ENCODE results near the gene ACSL3.

The ACSL3 gene

GRCh38 chr2:222926915-222927314 lies 66.1 kb downstream of the ACSL3 start:
- Histone ChIP-seq H3K4me3 (ENCODE audit: low read length in 2 of 2) (no peak overlapping the region), H2BK5ac (ENCODE audit: low read length) (no peak overlapping the region), H3K14ac (ENCODE audit: low read length) (no peak overlapping the region), H2BK120ac (ENCODE audit: low read depth, low read length) (no peak overlapping the region), H3K9ac (ENCODE audit: low read depth, low read length, poor library complexity) (no peak overlapping the region), H2BK15ac (ENCODE audit: low read length) (no peak overlapping the region), H2AK5ac (ENCODE audit: low read depth, low read length) (no peak overlapping the region), H2BK12ac (ENCODE audit: low read length) (no peak overlapping the region), H3K36me3 (replicated peaks in 1 of 2; ENCODE audit: control insufficient read depth in 2 of 2, insufficient read depth in 2 of 2, low read length in 2 of 2) (peaks cover 22 to 95% of the 10 kb centered on the region in 2 donors), H3K4ac (ENCODE audit: low read length) (no peak overlapping the region), H3K27me3 (ENCODE audit: control insufficient read depth in 3 of 3, insufficient read depth in 3 of 3, low read depth in 1 of 3, low read length in 3 of 3) (no peaks in the 10 kb centered on the region), H3K4me1 (ENCODE audit: control insufficient read depth in 2 of 2, insufficient read depth in 1 of 2, low read depth in 1 of 2, low read length in 2 of 2) (no peaks in the 10 kb centered on the region), H3K27ac (replicated peaks; ENCODE audit: low read length) (no peak overlapping the region), H3K4me2 (ENCODE audit: insufficient read depth, low read length, poor library complexity, severe bottlenecking) (no peak overlapping the region), H4K8ac (ENCODE audit: low read depth, low read length) (no peak overlapping the region), H2AFZ (ENCODE audit: low read length) (no peak overlapping the region), H3K79me1 (ENCODE audit: low read depth, low read length) (peaks cover 3% of the 10 kb centered on the region), H4K91ac (ENCODE audit: low read depth, low read length, poor library complexity) (no peak overlapping the region), H3K9me3 (replicated peaks in 1 of 2; ENCODE audit: control insufficient read depth in 2 of 2, insufficient read depth in 1 of 2, low read depth in 1 of 2, low read length in 2 of 2) (peaks cover 0 to 3% of the 10 kb centered on the region in 2 donors), H3K18ac (ENCODE audit: low read length) (no peak overlapping the region), H3K23ac (ENCODE audit: low read depth, low read length, poor library complexity) (no peak overlapping the region)
- no CpG with 5 or more reads among the region's 9 CpGs for WGBS, 2 donors (ENCODE audit: extremely low coverage in 2 of 2, insufficient read length in 2 of 2, insufficient replicate concordance in 1 of 2)
- DNase-seq (ENCODE audit: low spot score): no peak

GRCh38 chr2:222927600-222927999 lies 66.8 kb downstream of the ACSL3 start:
- H2BK120ac ChIP-seq (ENCODE audit: low read depth, low read length): no peak overlapping the region
- H2BK12ac ChIP-seq (ENCODE audit: low read length): no peak overlapping the region
- H2AFZ ChIP-seq (ENCODE audit: low read length): no peak overlapping the region
- no peak overlapping the region for H3K4me3 ChIP-seq (ENCODE audit: low read length in 2 of 2)
- no peak overlapping the region for H4K8ac ChIP-seq (ENCODE audit: low read depth, low read length)
- H3K14ac ChIP-seq (ENCODE audit: low read length): no peak overlapping the region
- peaks cover 3% of the 10 kb centered on the region for H3K79me1 ChIP-seq (ENCODE audit: low read depth, low read length)
- H3K36me3 ChIP-seq (replicated peaks in 1 of 2; ENCODE audit: control insufficient read depth in 2 of 2, insufficient read depth in 2 of 2, low read length in 2 of 2): peaks cover 20 to 92% of the 10 kb centered on the region in 2 donors
- no peak overlapping the region for H2AK5ac ChIP-seq (ENCODE audit: low read depth, low read length)
- no peak overlapping the region for H4K91ac ChIP-seq (ENCODE audit: low read depth, low read length, poor library complexity)
- H3K4me1 ChIP-seq (ENCODE audit: control insufficient read depth in 2 of 2, insufficient read depth in 1 of 2, low read depth in 1 of 2, low read length in 2 of 2): no peaks in the 10 kb centered on the region
- no CpG with 5 or more reads among the region's 5 CpGs for WGBS, 2 donors (ENCODE audit: extremely low coverage in 2 of 2, insufficient read length in 2 of 2, insufficient replicate concordance in 1 of 2)
- no peak overlapping the region for H3K18ac ChIP-seq (ENCODE audit: low read length)
- no peak overlapping the region for H3K9ac ChIP-seq (ENCODE audit: low read depth, low read length, poor library complexity)
- no peaks in the 10 kb centered on the region for H3K27me3 ChIP-seq (ENCODE audit: control insufficient read depth in 3 of 3, insufficient read depth in 3 of 3, low read depth in 1 of 3, low read length in 3 of 3)
- no peak overlapping the region for H3K4me2 ChIP-seq (ENCODE audit: insufficient read depth, low read length, poor library complexity, severe bottlenecking)
- no peak for DNase-seq (ENCODE audit: low spot score)
- H2BK5ac ChIP-seq (ENCODE audit: low read length): no peak overlapping the region
- no peak overlapping the region for H2BK15ac ChIP-seq (ENCODE audit: low read length)
- H3K4ac ChIP-seq (ENCODE audit: low read length): no peak overlapping the region
- H3K23ac ChIP-seq (ENCODE audit: low read depth, low read length, poor library complexity): no peak overlapping the region
- H3K27ac ChIP-seq (replicated peaks; ENCODE audit: low read length): no peak overlapping the region
- H3K9me3 ChIP-seq (replicated peaks in 1 of 2; ENCODE audit: control insufficient read depth in 2 of 2, insufficient read depth in 1 of 2, low read depth in 1 of 2, low read length in 2 of 2): peaks cover 0 to 3% of the 10 kb centered on the region in 2 donors

GRCh38 chr2:222928335-222928734 lies 67.5 kb downstream of the ACSL3 start:
- Histone ChIP-seq H2BK5ac (ENCODE audit: low read length) (no peak overlapping the region), H3K27me3 (ENCODE audit: control insufficient read depth in 3 of 3, insufficient read depth in 3 of 3, low read depth in 1 of 3, low read length in 3 of 3) (no peaks in the 10 kb centered on the region), H3K4ac (ENCODE audit: low read length) (no peak overlapping the region), H3K14ac (ENCODE audit: low read length) (no peak overlapping the region), H3K27ac (replicated peaks; ENCODE audit: low read length) (no peak overlapping the region), H3K23ac (ENCODE audit: low read depth, low read length, poor library complexity) (no peak overlapping the region), H2BK12ac (ENCODE audit: low read length) (no peak overlapping the region), H2BK120ac (ENCODE audit: low read depth, low read length) (no peak overlapping the region), H3K18ac (ENCODE audit: low read length) (no peak overlapping the region), H3K36me3 (replicated peaks in 1 of 2; ENCODE audit: control insufficient read depth in 2 of 2, insufficient read depth in 2 of 2, low read length in 2 of 2) (peaks cover 21 to 91% of the 10 kb centered on the region in 2 donors), H3K79me1 (ENCODE audit: low read depth, low read length) (peaks cover 3% of the 10 kb centered on the region), H3K4me1 (ENCODE audit: control insufficient read depth in 2 of 2, insufficient read depth in 1 of 2, low read depth in 1 of 2, low read length in 2 of 2) (no peaks in the 10 kb centered on the region), H4K8ac (ENCODE audit: low read depth, low read length) (no peak overlapping the region), H2AFZ (ENCODE audit: low read length) (no peak overlapping the region), H3K4me3 (ENCODE audit: low read length in 2 of 2) (no peak overlapping the region), H2BK15ac (ENCODE audit: low read length) (no peak overlapping the region), H3K9me3 (replicated peaks in 1 of 2; ENCODE audit: control insufficient read depth in 2 of 2, insufficient read depth in 1 of 2, low read depth in 1 of 2, low read length in 2 of 2) (peaks cover 0 to 3% of the 10 kb centered on the region in 2 donors), H2AK5ac (ENCODE audit: low read depth, low read length) (no peak overlapping the region), H4K91ac (ENCODE audit: low read depth, low read length, poor library complexity) (no peak overlapping the region), H3K4me2 (ENCODE audit: insufficient read depth, low read length, poor library complexity, severe bottlenecking) (no peak overlapping the region), H3K9ac (ENCODE audit: low read depth, low read length, poor library complexity) (no peak overlapping the region)
- no CpG with 5 or more reads among the region's 6 CpGs for WGBS, 2 donors (ENCODE audit: extremely low coverage in 2 of 2, insufficient read length in 2 of 2, insufficient replicate concordance in 1 of 2)
- no peak for DNase-seq (ENCODE audit: low spot score)

- H2BK120ac ChIP-seq (ENCODE audit: low read depth, low read length): no peak overlapping the region
- H2BK5ac ChIP-seq (ENCODE audit: low read length): no peak overlapping the region
- H2BK12ac ChIP-seq (ENCODE audit: low read length): no peak overlapping the region
- no peak overlapping the region for H2AFZ ChIP-seq (ENCODE audit: low read length)
- peaks cover 3% of the 10 kb centered on the region for H3K79me1 ChIP-seq (ENCODE audit: low read depth, low read length)
- H3K9me3 ChIP-seq (replicated peaks in 1 of 2; ENCODE audit: control insufficient read depth in 2 of 2, insufficient read depth in 1 of 2, low read depth in 1 of 2, low read length in 2 of 2): peaks cover 3 to 4% of the 10 kb centered on the region in 2 donors
- H3K9ac ChIP-seq (ENCODE audit: low read depth, low read length, poor library complexity): no peak overlapping the region
- H3K4me2 ChIP-seq (ENCODE audit: insufficient read depth, low read length, poor library complexity, severe bottlenecking): no peak overlapping the region
- no peak overlapping the region for H3K23ac ChIP-seq (ENCODE audit: low read depth, low read length, poor library complexity)
- no peaks in the 10 kb centered on the region for H3K27me3 ChIP-seq (ENCODE audit: control insufficient read depth in 3 of 3, insufficient read depth in 3 of 3, low read depth in 1 of 3, low read length in 3 of 3)
- H3K4me1 ChIP-seq (ENCODE audit: control insufficient read depth in 2 of 2, insufficient read depth in 1 of 2, low read depth in 1 of 2, low read length in 2 of 2): no peaks in the 10 kb centered on the region
- DNase-seq (ENCODE audit: low spot score): no peak
- no CpG with 5 or more reads among the region's 2 CpGs for WGBS, 2 donors (ENCODE audit: extremely low coverage in 2 of 2, insufficient read length in 2 of 2, insufficient replicate concordance in 1 of 2)
- peaks cover 25 to 91% of the 10 kb centered on the region in 2 donors for H3K36me3 ChIP-seq (replicated peaks in 1 of 2; ENCODE audit: control insufficient read depth in 2 of 2, insufficient read depth in 2 of 2, low read length in 2 of 2)
- H3K18ac ChIP-seq (ENCODE audit: low read length): no peak overlapping the region
- H3K27ac ChIP-seq (replicated peaks; ENCODE audit: low read length): no peak overlapping the region
- H4K8ac ChIP-seq (ENCODE audit: low read depth, low read length): no peak overlapping the region
- H2AK5ac ChIP-seq (ENCODE audit: low read depth, low read length): no peak overlapping the region
- H3K4ac ChIP-seq (ENCODE audit: low read length): no peak overlapping the region
- H3K4me3 ChIP-seq (ENCODE audit: low read length in 2 of 2): no peak overlapping the region
- H2BK15ac ChIP-seq (ENCODE audit: low read length): no peak overlapping the region
- no peak overlapping the region for H4K91ac ChIP-seq (ENCODE audit: low read depth, low read length, poor library complexity)
- H3K14ac ChIP-seq (ENCODE audit: low read length): no peak overlapping the region
Measured at GRCh38 chr2:222930862-222931261, 70.0 kb downstream of the ACSL3 start.
